ENCODE measurements around the gene MSX1.

MSX1 gene

DNA sequence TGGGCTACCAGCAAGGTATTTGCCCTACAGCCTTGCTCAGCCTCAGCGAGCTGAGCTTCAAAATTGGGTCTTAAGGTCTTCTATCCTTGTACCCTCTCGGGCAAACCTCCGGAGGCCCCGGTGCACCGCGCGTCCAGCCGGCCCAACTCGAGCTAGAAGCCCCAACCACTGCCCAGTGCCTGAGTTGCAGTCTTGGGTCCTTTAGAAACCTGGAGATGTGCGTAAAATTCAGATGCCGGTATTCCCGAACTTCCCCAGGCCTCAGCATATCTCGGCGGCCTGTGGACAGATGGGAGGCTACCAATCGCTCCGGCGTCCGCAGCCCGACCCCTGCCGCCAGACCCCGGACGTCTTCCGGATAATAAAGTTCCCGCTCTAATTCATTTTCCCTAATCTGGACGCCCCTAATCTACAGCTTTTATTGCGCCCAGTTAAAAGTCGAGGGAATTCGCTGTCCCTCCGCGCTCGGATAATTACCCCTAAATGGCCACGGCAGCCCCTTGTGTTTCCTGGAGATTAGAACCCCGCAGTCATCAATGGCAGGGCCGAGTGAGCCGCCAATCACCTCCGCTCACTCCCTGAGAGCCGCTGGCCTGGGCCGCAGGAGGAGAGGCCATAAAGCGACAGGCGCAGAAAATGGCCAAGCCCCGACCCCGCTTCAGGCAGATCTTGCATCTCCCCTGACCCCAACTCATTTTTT lies 1.5 kb upstream of the MSX1 start:
- TF ChIP-seq, protein P1, sequence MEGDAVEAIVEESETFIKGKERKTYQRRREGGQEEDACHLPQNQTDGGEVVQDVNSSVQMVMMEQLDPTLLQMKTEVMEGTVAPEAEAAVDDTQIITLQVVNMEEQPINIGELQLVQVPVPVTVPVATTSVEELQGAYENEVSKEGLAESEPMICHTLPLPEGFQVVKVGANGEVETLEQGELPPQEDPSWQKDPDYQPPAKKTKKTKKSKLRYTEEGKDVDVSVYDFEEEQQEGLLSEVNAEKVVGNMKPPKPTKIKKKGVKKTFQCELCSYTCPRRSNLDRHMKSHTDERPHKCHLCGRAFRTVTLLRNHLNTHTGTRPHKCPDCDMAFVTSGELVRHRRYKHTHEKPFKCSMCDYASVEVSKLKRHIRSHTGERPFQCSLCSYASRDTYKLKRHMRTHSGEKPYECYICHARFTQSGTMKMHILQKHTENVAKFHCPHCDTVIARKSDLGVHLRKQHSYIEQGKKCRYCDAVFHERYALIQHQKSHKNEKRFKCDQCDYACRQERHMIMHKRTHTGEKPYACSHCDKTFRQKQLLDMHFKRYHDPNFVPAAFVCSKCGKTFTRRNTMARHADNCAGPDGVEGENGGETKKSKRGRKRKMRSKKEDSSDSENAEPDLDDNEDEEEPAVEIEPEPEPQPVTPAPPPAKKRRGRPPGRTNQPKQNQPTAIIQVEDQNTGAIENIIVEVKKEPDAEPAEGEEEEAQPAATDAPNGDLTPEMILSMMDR (IDR thresholded peaks at IDR 0.05; ENCODE audit: borderline replicate concordance, insufficient read depth, low read depth, low read length): no peak
- no peak overlapping the region for H3K4me3 ChIP-seq (ENCODE audit: low read depth, low read length)

DNA sequence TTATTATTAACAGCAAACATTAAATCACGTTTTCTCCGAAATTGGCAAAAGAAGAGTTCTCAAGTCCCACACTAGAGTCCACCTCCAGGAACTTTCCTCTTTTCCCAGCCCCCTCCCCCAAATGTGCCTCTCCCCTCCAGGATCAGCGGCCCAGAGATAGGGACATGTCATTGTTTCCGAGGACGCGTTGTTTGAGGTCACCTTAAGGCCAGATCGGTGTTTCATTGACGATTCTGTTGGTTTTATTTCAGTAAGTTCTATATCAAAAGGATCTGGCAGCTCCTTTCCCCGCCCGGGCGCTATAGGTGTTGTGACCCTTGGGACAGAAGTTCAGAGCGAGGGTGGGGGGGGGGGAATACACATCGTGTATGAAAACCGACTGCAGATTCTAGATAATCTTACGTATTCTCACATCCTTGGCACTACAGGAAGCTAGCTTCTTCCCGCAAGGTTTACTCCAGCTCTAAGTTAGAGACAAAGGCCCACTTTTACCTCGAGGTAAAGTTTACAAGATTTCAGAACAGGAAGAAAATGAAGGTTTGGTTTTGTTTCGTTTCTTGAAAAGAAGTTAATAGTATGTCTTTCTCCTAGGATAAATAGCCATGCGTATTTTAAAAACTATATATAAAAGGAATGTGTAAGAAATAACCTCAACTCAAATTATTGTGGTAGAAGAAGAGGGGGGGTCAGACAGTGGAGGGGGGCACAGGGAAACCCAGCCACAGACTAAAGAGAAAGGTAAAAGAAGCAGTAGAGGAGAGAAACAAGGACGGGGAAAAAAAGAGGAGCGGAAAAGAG lies 739 bp upstream of the MSX1 start:
- H3K4me3 ChIP-seq (ENCODE audit: low read depth, low read length): peak overlapping the region; percentile 50
- TF ChIP-seq, protein P1 (IDR thresholded peaks at IDR 0.05; ENCODE audit: borderline replicate concordance, insufficient read depth, low read depth, low read length): no peak

DNA sequence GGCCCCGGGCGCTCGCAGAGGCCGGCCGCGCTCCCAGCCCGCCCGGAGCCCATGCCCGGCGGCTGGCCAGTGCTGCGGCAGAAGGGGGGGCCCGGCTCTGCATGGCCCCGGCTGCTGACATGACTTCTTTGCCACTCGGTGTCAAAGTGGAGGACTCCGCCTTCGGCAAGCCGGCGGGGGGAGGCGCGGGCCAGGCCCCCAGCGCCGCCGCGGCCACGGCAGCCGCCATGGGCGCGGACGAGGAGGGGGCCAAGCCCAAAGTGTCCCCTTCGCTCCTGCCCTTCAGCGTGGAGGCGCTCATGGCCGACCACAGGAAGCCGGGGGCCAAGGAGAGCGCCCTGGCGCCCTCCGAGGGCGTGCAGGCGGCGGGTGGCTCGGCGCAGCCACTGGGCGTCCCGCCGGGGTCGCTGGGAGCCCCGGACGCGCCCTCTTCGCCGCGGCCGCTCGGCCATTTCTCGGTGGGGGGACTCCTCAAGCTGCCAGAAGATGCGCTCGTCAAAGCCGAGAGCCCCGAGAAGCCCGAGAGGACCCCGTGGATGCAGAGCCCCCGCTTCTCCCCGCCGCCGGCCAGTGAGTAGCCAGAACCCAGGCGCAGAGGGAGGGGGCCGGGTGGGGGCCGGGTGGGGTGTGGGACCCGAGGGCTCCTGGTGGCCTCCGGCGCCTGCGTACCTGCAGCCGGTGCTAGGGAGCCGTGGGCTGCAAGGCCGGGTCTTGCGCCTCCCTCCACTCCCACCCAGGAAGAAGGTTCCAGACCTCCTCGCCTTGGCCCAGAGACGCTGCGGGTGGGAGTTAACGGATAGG lies 534 bp downstream of the MSX1 start:
- peak overlapping the region; percentile 50 for H3K4me3 ChIP-seq (ENCODE audit: low read depth, low read length)
- TF ChIP-seq, protein P1 (IDR thresholded peaks at IDR 0.05; ENCODE audit: borderline replicate concordance, insufficient read depth, low read depth, low read length): no peak

DNA sequence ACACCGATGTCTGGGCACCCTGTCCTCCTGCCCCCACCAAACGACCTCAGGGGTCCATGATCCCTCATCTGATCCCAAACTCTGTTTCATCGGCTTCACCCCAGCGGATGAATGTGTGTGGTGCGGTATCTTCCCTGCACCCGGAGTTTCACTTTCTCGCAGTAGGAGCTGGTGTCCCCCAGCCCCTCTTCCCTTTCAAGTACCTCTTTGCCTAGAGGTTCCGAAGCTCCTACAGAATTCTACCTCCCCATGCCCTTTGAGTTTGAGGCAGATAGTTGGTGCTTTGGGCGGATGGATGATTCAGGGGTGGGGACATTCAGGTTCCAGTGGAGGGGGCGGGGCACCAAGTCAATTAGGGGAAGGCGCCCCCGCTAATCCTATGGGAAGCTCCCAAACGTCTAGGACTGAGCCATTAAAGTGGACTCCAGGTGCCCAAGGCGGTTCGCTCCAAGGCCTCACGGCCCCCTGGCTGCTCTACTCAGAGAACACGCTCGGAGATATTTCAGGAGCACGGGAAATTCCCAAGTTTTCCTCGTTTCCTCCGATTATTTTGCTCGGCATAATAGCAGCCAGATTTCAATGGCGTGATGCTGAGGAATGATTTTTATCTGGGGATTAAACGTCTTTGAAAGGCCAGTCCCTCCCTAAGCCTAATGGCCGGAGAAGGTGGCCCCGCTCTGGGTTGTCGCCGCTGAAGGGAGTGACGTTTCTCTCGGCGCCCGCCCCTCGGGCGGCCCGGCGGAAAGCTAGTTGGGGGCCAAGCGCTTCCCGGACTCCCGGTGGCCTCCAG lies 1.3 kb downstream of the MSX1 start:
- peak overlapping the region; percentile 50 for H3K4me3 ChIP-seq (ENCODE audit: low read depth, low read length)
- TF ChIP-seq, protein P1 (IDR thresholded peaks at IDR 0.05; ENCODE audit: borderline replicate concordance, insufficient read depth, low read depth, low read length): no peak

DNA sequence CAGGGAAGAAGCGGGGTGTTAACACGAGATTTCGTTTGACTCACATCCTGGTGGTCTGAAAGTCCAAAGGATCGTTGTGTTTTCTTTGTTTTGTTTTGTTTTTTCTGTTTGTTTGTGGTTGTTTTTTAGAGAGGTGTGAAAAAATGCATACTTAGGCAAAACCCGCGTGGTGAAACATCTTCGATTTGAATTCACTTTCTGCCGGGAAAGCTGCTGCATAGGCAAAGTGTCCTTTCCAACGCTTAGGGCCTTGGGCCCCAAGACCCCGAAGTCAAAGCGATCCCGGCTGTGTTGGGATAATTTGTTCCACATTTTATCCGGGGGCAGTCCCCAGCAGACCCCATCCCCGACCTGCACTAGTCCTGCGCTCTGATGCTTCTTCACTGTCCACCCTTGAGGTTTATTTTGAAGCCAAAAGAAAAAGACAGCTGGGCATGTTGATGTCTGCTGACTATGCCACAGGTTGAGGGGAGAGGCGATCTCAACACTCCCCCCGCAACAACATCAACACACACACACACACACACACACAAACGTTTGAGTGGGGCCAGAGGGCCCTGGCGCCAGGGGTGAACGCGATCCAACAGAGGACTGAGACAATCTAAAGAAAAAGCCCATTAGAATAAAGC lies 2.0 kb downstream of the MSX1 start:
- TF ChIP-seq, protein P1 (IDR thresholded peaks at IDR 0.05; ENCODE audit: borderline replicate concordance, insufficient read depth, low read depth, low read length): no peak
- no peak overlapping the region for H3K4me3 ChIP-seq (ENCODE audit: low read depth, low read length)

DNA sequence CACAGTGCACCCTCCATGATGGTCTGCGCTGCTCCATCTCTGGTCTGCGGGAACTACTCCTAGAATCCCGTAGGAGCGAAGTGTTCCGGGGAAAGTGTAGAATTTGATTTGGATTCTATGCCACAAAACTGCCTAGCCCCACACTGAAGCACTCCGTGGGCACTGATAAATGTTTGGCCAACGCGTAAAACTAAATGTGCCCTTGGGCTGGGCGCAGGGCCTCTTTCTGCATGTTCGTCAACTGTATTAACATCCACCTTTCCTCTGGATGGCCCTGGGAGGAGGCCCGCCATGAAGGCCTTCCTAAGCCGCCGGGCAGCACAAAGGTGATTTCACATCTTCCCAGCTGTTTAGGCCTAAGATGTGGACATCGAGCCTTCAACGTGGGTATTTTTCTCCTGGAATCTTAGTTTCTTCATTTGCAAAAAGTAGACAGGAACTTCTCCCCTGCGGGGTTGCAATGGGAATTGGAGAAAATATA lies 2.6 kb downstream of the MSX1 start:
- no peak overlapping the region for H3K4me3 ChIP-seq (ENCODE audit: low read depth, low read length)
- TF ChIP-seq, protein P1 (IDR thresholded peaks at IDR 0.05; ENCODE audit: borderline replicate concordance, insufficient read depth, low read depth, low read length): no peak

Data from GM12875 (cell line).